ENCODE data around the gene CHN2. TPM values are rescaled to one million over a fixed set of nuclear protein-coding genes. Genes with fewer than 3 reads are reported as not detected.

Gene CHN2
- total RNA-seq, 1 experiment from 2014 or later: 3.5 TPM

- H3K36me3 ChIP-seq: no peaks in the 10 kb centered on the region
- peaks cover 4% of the 10 kb centered on the region for H3K4me1 ChIP-seq
- H3K27me3 ChIP-seq: no peaks in the 10 kb centered on the region
- H3K4me3 ChIP-seq: no peak overlapping the region
- no peaks in the 10 kb centered on the region for H3K9me3 ChIP-seq (replicated peaks)
- no peak overlapping the region for H3K27ac ChIP-seq
- no peak for DNase-seq
Measured at GRCh38 chr7:29454899-29455451, 260.4 kb downstream of the CHN2 start.

GRCh38 chr7:29457141-29457561, 262.6 kb downstream of the CHN2 start:
- Histone ChIP-seq H3K36me3 (no peaks in the 10 kb centered on the region), H3K4me1 (peaks cover 4% of the 10 kb centered on the region), H3K27me3 (no peaks in the 10 kb centered on the region), H3K9me3 (replicated peaks) (no peaks in the 10 kb centered on the region), H3K27ac (no peak overlapping the region), H3K4me3 (no peak overlapping the region)
- no peak for DNase-seq

DNA sequence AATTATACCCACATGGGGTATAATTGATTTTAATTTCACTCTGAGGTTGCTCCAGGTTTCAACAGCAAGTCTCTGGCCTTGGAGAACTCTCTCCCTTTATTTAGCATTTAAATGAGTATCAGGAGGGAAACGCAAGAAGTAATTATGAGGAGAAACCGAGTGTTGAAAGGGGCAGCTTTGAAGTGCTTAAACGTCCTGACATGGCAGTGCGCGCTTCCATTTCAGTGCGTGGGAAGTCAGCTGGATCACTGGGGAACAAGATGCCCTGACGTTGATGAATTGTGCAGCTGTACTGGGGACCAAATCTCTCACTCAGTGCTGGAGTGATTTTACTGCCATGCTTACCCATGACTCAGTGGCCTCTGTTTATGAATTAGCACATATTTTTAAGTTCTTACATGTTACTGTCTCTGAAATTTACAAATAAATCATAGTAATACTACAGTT, 263.0 kb downstream of the CHN2 start:
- DNase-seq: peak in 1 of 2 experiments; percentile 32
- peaks cover 4% of the 10 kb centered on the region for H3K4me1 ChIP-seq
- H3K36me3 ChIP-seq: no peaks in the 10 kb centered on the region
- no peak overlapping the region for H3K27ac ChIP-seq
- no peaks in the 10 kb centered on the region for H3K27me3 ChIP-seq
- H3K4me3 ChIP-seq: no peak overlapping the region
- H3K9me3 ChIP-seq (replicated peaks): no peaks in the 10 kb centered on the region

DNA sequence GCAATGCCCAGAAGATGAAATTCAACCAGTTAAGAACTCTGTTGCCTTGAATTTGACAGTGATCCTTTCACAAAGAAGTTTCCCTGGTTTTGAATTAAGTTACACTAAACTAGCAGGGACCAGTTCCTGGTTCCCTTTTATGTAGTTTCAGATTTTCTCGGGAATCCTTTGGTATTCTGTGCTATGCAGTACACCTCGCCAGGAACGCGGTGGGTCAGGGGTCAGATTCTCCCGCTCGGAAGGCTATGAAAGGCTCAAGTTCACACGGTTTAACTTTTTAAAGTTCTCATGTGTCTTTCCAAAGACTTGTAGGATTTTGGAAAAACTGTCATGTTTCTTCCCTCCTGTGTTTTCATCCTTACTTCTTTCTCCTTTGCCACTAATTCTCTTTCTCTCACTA, 264.4 kb downstream of the CHN2 start:
- Histone ChIP-seq H3K27me3 (no peaks in the 10 kb centered on the region), H3K4me1 (peaks cover 4% of the 10 kb centered on the region), H3K4me3 (no peak overlapping the region)

GRCh38 chr7:29459589-29459988, 265.0 kb downstream of the CHN2 start:
- no peak for DNase-seq
- H3K4me3 ChIP-seq: no peak overlapping the region
- no peaks in the 10 kb centered on the region for H3K36me3 ChIP-seq
- H3K4me1 ChIP-seq: peaks cover 4% of the 10 kb centered on the region
- no peaks in the 10 kb centered on the region for H3K9me3 ChIP-seq (replicated peaks)
- H3K27ac ChIP-seq: no peak overlapping the region
- H3K27me3 ChIP-seq: no peaks in the 10 kb centered on the region

More for the DNA sequence above, 264.4 kb downstream of the CHN2 start:
- Histone ChIP-seq H3K27ac (no peak overlapping the region), H3K36me3 (no peaks in the 10 kb centered on the region), H3K9me3 (replicated peaks) (no peaks in the 10 kb centered on the region)
- no peak for DNase-seq

GRCh38 chr7:29461996-29462395, 267.4 kb downstream of the CHN2 start:
- Histone ChIP-seq H3K36me3 (no peaks in the 10 kb centered on the region), H3K9me3 (replicated peaks) (no peaks in the 10 kb centered on the region), H3K4me1 (peaks cover 4% of the 10 kb centered on the region), H3K27me3 (no peaks in the 10 kb centered on the region), H3K4me3 (no peak overlapping the region), H3K27ac (no peak overlapping the region)
- DNase-seq: no peak

GRCh38 chr7:29463504-29464158, 269.1 kb downstream of the CHN2 start:
- Histone ChIP-seq H3K4me1 (no peaks in the 10 kb centered on the region), H3K9me3 (replicated peaks) (no peaks in the 10 kb centered on the region), H3K4me3 (no peak overlapping the region), H3K36me3 (no peaks in the 10 kb centered on the region), H3K27me3 (no peaks in the 10 kb centered on the region), H3K27ac (no peak overlapping the region)
- no peak for DNase-seq

DNA sequence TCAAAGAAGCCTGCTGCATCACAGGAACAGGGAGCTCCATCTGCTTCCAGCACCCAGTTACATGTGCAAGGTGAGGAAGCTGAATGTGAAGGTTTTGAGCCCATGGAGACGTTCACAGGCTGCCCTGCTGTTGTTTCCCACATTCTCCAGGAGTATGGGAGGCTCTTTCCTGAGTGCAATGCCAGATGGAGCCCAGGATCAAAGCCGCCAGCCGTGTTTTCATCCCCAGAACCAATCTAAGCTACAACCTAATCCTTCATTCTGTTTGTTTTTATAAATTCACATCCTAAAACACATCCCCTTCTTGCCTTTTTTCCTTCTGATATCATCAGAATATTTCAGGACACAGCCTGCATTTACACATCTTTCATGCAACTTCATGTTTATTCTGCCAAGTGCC, 270.2 kb downstream of the CHN2 start:
- no peaks in the 10 kb centered on the region for H3K36me3 ChIP-seq
- H3K4me3 ChIP-seq: no peak overlapping the region
- no peaks in the 10 kb centered on the region for H3K9me3 ChIP-seq (replicated peaks)
- no peak for DNase-seq
- no peak overlapping the region for H3K27ac ChIP-seq
- no peaks in the 10 kb centered on the region for H3K4me1 ChIP-seq
- H3K27me3 ChIP-seq: no peaks in the 10 kb centered on the region

GRCh38 chr7:29467193-29467926, 272.8 kb downstream of the CHN2 start:
- Histone ChIP-seq H3K27me3 (no peaks in the 10 kb centered on the region), H3K4me3 (no peak overlapping the region), H3K36me3 (0 out of 2 replicates have a peak, but pooled peaks cover 2% of the 10 kb centered on the region), H3K4me1 (no peaks in the 10 kb centered on the region), H3K9me3 (replicated peaks) (no peaks in the 10 kb centered on the region), H3K27ac (no peak overlapping the region)
- DNase-seq: no peak

GRCh38 chr7:29468196-29468595, 273.6 kb downstream of the CHN2 start:
- H3K27ac ChIP-seq: no peak overlapping the region
- H3K9me3 ChIP-seq (replicated peaks): no peaks in the 10 kb centered on the region
- H3K36me3 ChIP-seq: 0 out of 2 replicates have a peak, but pooled peaks cover 2% of the 10 kb centered on the region
- DNase-seq: no peak
- no peak overlapping the region for H3K4me3 ChIP-seq
- H3K27me3 ChIP-seq: no peaks in the 10 kb centered on the region
- H3K4me1 ChIP-seq: no peaks in the 10 kb centered on the region

DNA sequence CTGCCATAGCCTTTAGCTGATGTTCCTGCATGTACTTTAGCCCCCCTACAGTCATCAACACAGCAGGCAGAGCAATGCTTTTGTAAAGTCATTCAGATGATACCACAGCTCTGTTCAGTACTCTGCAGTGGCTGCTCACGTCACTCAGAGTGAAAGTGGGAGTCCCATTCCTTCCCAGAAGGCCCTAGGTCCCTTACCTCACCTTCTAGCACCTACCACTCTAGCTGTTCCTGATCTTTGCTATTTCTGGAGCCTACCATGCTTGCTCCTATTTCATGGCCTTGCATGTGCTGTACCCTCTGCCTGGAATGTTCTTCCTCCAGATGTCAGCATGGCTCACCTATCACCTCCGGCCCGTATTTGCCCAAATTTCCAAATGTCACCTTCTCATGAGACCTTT, 274.7 kb downstream of the CHN2 start:
- DNase-seq: no peak
- Histone ChIP-seq H3K4me3 (no peak overlapping the region), H3K9me3 (replicated peaks) (no peaks in the 10 kb centered on the region), H3K4me1 (no peaks in the 10 kb centered on the region), H3K27ac (no peak overlapping the region), H3K36me3 (0 out of 2 replicates have a peak, but pooled peaks cover 2% of the 10 kb centered on the region), H3K27me3 (no peaks in the 10 kb centered on the region)

GRCh38 chr7:29469976-29470557, 275.5 kb downstream of the CHN2 start:
- Histone ChIP-seq H3K27ac (no peak overlapping the region), H3K9me3 (replicated peaks) (no peaks in the 10 kb centered on the region), H3K4me1 (no peaks in the 10 kb centered on the region), H3K27me3 (no peaks in the 10 kb centered on the region), H3K4me3 (no peak overlapping the region), H3K36me3 (0 out of 2 replicates have a peak, but pooled peaks cover 2% of the 10 kb centered on the region)
- no peak for DNase-seq

DNA sequence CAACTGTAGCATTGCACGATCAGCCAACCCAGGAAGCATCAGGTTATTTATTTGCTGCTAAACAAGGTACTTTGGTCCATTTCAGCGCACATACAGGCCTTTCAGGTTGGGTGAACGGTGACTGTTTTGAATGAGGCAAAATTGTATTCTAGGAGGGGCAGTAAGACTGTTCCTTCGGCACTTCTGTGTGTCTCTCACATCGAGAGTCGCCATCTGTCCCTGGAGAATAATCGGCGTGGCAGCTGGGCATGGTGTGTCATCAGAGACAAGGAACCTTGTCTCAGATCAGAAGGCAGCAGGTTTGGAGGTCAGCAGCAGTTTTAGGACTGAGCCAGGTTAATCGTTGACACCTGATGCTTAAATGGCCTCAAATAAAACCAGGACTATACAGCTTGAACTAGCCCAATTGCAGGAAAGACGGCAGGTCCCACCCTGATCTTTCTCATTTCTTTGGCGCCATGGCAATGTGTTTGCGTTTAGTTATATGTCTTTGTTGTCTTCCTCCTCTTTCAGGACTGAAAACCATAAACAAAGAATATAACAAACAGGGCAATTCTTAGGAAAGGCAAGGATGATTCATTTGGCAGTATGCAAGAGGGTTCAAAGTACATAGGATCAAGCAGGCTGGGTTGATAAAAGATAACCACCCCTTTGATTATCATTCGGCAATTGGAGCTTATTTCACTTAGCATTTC, 277.0 kb downstream of the CHN2 start:
- Histone ChIP-seq H3K27me3 (no peaks in the 10 kb centered on the region), H3K27ac (no peak overlapping the region), H3K4me1 (no peaks in the 10 kb centered on the region), H3K36me3 (0 out of 2 replicates have a peak, but pooled peaks cover 2% of the 10 kb centered on the region), H3K9me3 (replicated peaks) (no peaks in the 10 kb centered on the region), H3K4me3 (no peak overlapping the region)
- DNase-seq: peak; percentile 11 to 26

DNA sequence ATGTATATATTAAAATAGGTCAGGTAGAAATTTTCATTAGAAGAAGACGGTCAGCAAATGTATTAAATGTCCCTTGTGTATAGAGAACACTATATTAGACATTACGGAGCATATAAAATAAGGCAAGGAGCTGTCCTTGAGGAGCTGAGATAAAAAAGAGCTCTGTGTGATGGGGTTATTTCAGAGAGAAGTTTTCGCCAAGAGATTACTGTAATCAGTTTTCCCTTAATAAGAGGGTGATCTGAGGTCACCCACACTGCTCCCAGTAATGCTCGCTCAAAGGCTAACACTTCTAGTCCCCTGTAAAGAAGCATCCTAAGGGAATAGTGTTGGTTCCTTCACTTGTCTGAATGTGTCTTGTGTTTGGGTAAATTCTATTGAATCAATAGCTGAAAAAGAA, 282.3 kb downstream of the CHN2 start:
- no peaks in the 10 kb centered on the region for H3K27me3 ChIP-seq
- DNase-seq: no peak
- no peaks in the 10 kb centered on the region for H3K4me1 ChIP-seq
- H3K4me3 ChIP-seq: no peak overlapping the region
- H3K36me3 ChIP-seq: no peaks in the 10 kb centered on the region
- H3K9me3 ChIP-seq (replicated peaks): no peaks in the 10 kb centered on the region
- H3K27ac ChIP-seq: no peak overlapping the region

Measured in SJCRH30 (cell line).